ENCODE results near the gene ZNF273. TPM values are rescaled to one million over a fixed set of nuclear protein-coding genes. Genes with fewer than 3 reads are reported as not detected.

ZNF273 gene
- total RNA-seq, 1 donor from 2014 or later: 2.6 TPM

DNA sequence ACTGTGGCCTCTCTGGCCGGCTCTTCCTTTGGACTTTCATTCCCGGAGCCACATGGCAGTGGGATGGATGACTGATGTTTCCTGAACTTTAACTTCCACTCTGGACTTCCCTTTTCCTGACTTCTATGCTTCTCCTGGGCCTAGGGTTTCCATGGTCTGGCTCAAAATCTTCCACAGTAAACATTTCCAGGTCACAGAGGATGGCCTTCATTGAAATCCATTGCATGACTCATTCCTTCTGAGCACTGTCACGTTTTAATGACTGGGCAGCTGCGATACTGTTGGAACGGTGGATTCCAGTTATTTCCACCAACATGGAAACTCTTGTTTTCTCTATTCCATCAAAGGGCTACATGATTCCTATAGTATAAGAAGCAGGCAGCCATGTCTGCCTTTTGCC lies 24.4 kb upstream of the ZNF273 start:
- no peak for TF ChIP-seq CTCF (IDR thresholded peaks at IDR 0.05; ENCODE audit: insufficient read depth, low read length, severe bottlenecking)
- Histone ChIP-seq H3K4me3 (ENCODE audit: low read depth, low read length) (no peak overlapping the region), H3K27me3 (ENCODE audit: control insufficient read depth, insufficient read depth, low read length) (no peaks in the 10 kb centered on the region), H3K36me3 (ENCODE audit: control insufficient read depth, insufficient read depth, low read length) (no peaks in the 10 kb centered on the region)
- FAIRE-seq (no peak), DNase-seq (ENCODE audit: low read depth) (no peak)

DNA sequence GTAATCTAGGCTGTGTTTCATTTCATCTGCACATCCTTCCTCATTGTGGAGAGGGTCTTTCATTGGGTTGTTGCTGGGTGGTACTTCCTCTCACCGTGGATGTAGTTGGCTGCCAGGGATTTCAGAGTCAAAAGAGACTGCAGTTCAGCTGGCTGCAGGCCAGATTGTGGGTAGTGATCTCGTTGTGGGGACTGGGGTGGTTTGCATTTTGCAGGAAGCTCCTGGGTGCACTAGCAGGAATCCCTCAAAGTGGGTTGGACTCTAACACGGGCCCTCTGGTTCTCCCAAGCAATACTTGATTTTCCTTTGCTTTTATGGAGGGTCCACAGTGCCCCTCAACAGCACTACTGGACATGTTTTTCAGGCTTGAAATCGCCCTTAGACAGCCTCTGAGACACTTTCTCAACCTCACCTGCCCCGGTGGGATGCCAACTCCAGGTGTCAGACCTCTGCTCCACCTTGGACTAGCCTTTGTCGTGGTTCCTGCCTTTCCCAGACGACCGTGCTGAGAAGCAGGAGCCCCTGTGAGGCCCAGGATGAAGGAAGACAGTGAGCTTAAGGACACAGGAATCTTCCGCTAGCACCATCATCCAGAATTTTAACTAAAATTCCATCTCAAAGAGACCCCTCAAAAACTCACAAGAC lies 23.9 kb upstream of the ZNF273 start:
- FAIRE-seq: no peak
- Histone ChIP-seq H3K4me3 (ENCODE audit: low read depth, low read length) (no peak overlapping the region), H3K27me3 (ENCODE audit: control insufficient read depth, insufficient read depth, low read length) (no peaks in the 10 kb centered on the region), H3K36me3 (ENCODE audit: control insufficient read depth, insufficient read depth, low read length) (no peaks in the 10 kb centered on the region)
- no peak for DNase-seq (ENCODE audit: low read depth)
- TF ChIP-seq CTCF (IDR thresholded peaks at IDR 0.05; ENCODE audit: insufficient read depth, low read length, severe bottlenecking): no peak

DNA sequence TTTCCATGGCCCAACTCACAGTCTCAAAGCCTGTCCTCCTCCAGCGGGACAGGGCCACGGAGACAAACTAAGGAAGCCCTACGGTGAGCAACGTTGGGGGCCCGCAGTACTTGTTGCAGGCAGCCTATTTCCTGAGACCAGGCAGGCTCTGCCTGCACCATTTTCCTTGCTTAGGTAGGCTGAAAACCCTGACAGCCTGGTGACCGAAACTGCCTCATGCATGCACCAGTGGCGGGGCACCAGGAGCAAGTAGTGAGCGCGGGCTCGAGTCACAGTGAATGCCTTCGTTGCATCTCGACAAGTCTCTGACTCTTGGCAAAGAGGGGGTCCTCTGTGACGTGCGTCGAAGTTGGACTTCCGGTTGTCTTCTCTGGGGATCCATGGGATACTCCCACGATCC lies 23.3 kb upstream of the ZNF273 start:
- Histone ChIP-seq H3K4me3 (ENCODE audit: low read depth, low read length) (no peak overlapping the region), H3K36me3 (ENCODE audit: control insufficient read depth, insufficient read depth, low read length) (no peaks in the 10 kb centered on the region), H3K27me3 (ENCODE audit: control insufficient read depth, insufficient read depth, low read length) (no peaks in the 10 kb centered on the region)
- FAIRE-seq (no peak), DNase-seq (ENCODE audit: low read depth) (no peak)
- TF ChIP-seq CTCF (IDR thresholded peaks at IDR 0.05; ENCODE audit: insufficient read depth, low read length, severe bottlenecking): no peak

DNA sequence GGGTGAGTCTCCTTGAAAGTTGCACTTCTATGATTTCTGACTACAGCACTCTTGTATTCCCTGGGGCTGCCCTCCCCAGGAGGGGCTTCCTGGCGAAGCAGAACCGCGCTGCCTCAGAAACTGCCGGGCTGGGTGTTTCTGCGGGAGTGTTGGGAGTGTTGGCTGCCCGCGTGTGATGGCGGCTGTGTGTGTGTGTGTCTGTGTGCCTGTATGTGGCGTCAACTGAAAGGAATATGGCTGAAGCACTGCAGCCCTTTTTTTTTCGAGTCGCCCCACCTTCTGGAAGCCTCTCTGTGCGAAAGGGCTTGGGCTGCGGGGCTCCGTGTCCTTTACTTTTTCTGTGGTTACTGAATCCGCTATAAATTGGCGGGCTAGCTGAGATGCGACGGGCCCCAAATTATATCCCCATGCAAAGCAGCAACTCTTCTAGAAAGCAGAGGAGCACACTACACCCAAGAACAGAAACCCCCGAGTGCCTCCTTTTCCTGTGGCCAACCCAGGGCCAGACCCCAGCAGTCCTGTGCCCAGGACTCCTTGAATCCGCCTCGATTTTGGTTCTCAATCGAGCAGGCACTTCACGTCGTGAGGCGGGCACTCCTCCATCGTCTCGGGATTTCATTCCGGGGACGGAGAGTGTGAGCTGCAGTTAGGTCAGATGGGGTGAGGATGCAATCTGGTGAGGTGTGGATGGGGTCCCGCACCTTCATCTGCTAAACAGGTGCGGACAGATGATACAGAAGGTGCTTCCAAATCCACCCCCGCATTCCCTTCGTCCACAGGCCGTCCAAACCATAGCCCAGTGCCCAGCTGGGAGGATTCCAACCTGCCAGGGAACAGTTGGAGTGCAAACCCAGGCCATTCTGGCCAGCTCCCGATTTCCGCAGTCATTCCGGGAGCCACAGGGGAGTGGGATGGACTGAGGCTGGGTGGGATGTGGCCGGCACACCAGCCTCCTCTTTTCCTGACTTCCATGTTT lies 22.5 kb upstream of the ZNF273 start:
- Histone ChIP-seq H3K4me3 (ENCODE audit: low read depth, low read length) (no peak overlapping the region), H3K36me3 (ENCODE audit: control insufficient read depth, insufficient read depth, low read length) (no peaks in the 10 kb centered on the region), H3K27me3 (ENCODE audit: control insufficient read depth, insufficient read depth, low read length) (no peaks in the 10 kb centered on the region)
- DNase-seq (ENCODE audit: low read depth): no peak
- no peak for FAIRE-seq
- no peak for TF ChIP-seq CTCF (IDR thresholded peaks at IDR 0.05; ENCODE audit: insufficient read depth, low read length, severe bottlenecking)

GRCh38 chr7:64881461-64882287 lies 21.4 kb upstream of the ZNF273 start:
- peak; percentile 7 for FAIRE-seq
- H3K4me3 ChIP-seq (ENCODE audit: low read depth, low read length): no peak overlapping the region

More at GRCh38 chr7:64881461-64882287, 21.4 kb upstream of the ZNF273 start:
- TF ChIP-seq CTCF (IDR thresholded peaks at IDR 0.05; ENCODE audit: insufficient read depth, low read length, severe bottlenecking): no peak
- DNase-seq (ENCODE audit: low read depth): no peak
- no peaks in the 10 kb centered on the region for H3K27me3 ChIP-seq (ENCODE audit: control insufficient read depth, insufficient read depth, low read length)
- no peaks in the 10 kb centered on the region for H3K36me3 ChIP-seq (ENCODE audit: control insufficient read depth, insufficient read depth, low read length)
